Spleen (tissue), 11 donors: Measurements from ENCODE around the gene SLC25A13. TPM values are rescaled to one million over a fixed set of nuclear protein-coding genes. Genes with fewer than 3 reads are reported as not detected.
"Not testable (repeated sequence)": the region's sequence is repeated elsewhere in the genome, so short reads cannot be mapped to it uniquely, and the experiment has no call there.

Source experiments
- DNase-seq: peaks from one replicate; pipeline ENCODE4 v3.0.0-alpha.2; 2020
- H3K27ac ChIP-seq, 8 donors: fragments of 200-600 bp; sonication (generic) in 7 of 8; 1 replicate in 4 of 8; 2 replicates in 4 of 8; pipeline versions ENCODE4 v1.5.0 to v1.8.0; 2016 to 2021; ENCODE audit warnings: inconsistent platforms in 4 of 8, mild to moderate bottlenecking in 4 of 8, moderate library complexity in 1 of 8
- H3K27me3 ChIP-seq, 7 donors: fragments of 200-600 bp; sonication (generic) in 6 of 7; replicated peaks in 1 of 7; 1 replicate in 4 of 7; 2 replicates in 3 of 7; pipeline versions ENCODE4 v1.5.0 to v1.8.0; 2016 to 2021; ENCODE audit warnings: inconsistent platforms in 3 of 7, mild to moderate bottlenecking in 1 of 7
- H3K36me3 ChIP-seq, 6 donors: fragments of 200-600 bp; sonication (generic) in 5 of 6; 1 replicate in 4 of 6; 2 replicates in 2 of 6; pipeline versions ENCODE4 v1.5.0 to v1.8.0; 2016 to 2021; ENCODE audit warnings: inconsistent platforms in 2 of 6
- H3K4me1 ChIP-seq, 6 donors: fragments of 200-600 bp; sonication (generic) in 5 of 6; 1 replicate in 3 of 6; 2 replicates in 3 of 6; pipeline versions ENCODE4 v1.5.0 to v1.8.0; 2016 to 2021; ENCODE audit warnings: inconsistent platforms in 3 of 6
- H3K4me3 ChIP-seq, 8 donors: fragments of 200-600 bp; sonication (generic) in 7 of 8; 1 replicate in 4 of 8; 2 replicates in 4 of 8; pipeline versions ENCODE4 v1.5.0 to v1.8.0; 2016 to 2021; ENCODE audit warnings: inconsistent platforms in 4 of 8, mild to moderate bottlenecking in 4 of 8, moderate library complexity in 2 of 8
- H3K9me3 ChIP-seq, 8 donors: fragments of 200-600 bp; sonication (generic) in 7 of 8; 1 replicate in 4 of 8; 2 replicates in 4 of 8; pipeline versions ENCODE4 v1.5.0 to v1.8.0; 2016 to 2021; ENCODE audit warnings: inconsistent platforms in 4 of 8
- CTCF ChIP-seq, 11 experiments: fragments of 200-600 bp in 7 of 11; fragments of 450-650 bp in 4 of 11; sonication (generic) in 4 of 11; IDR thresholded peaks in 8 of 11; conservative IDR thresholded peaks in 3 of 11; 1 replicate in 7 of 11; 2 replicates in 4 of 11; pipeline versions ENCODE4 v1.4.0 to v1.8.0; 2016 to 2021; ENCODE audit warnings: antibody characterized with exemption in 11 of 11, inconsistent platforms in 4 of 11, mild to moderate bottlenecking in 1 of 11
- POLR2A ChIP-seq, 3 donors: fragments of 450-650 bp; IDR thresholded peaks; one replicate each; pipeline ENCODE4 v1.5.1; 2017; ENCODE audit warnings: antibody characterized with exemption in 3 of 3, mild to moderate bottlenecking in 1 of 3
- POLR2AphosphoS5 ChIP-seq, 3 donors: sonication (generic); formaldehyde crosslinking; IDR thresholded peaks; one replicate each; pipeline ENCODE4 v1.5.1; 2017; ENCODE audit warnings: antibody characterized with exemption in 3 of 3
- WGBS, 5 donors: extraction: QIAGEN DNeasy Blood & Tissue Kit in 3 of 5; methylation state at CpG; one replicate each; pipeline versions ENCODE4 v1.1.5 to v1.1.7; 2013 to 2018; 5-methylcytosine and 5-hydroxymethylcytosine counted together
- intact Hi-C: fragments of 100-400 bp; cut with DNase I; formaldehyde crosslinking; loops from one replicate; pipeline ENCODE4 v1.15.0; 2023; ENCODE audit warnings: low total_unique reads
- polyA plus RNA-seq, 3 donors: library from polyadenylated mRNA; stranded (reverse); fragments of 200-250 nt; gene quantifications; one replicate each; pipeline ENCODE4 v1.2.1, GENCODE V29; 2013
- total RNA-seq, 7 donors: library from RNA; depleted of rRNA in 3 of 7; stranded (reverse); fragments of >200 nt in 3 of 7; fragmentation: NEBNext Ultra II Directional in 4 of 7; extraction: Animal tissue kit (Norgen Biotek cat#: 25700) in 4 of 7; gene quantifications; one replicate each; pipeline versions ENCODE4 v1.1.0 to v1.2.1, GENCODE V29; 2016 to 2021
- donor health status: healthy with polysubstance abuse.
- donor health status: DM: no; HTN: no; CAD: no; lungs with moderate emphysema.
- donor health status: DM: no; HTN: no; CAD: no.
- donor health status: Bipolar disorder and iron deficiency.
- donor health status: healthy.
- donor health status: DM: no; HTN: no; CAD: no.
- donor health status: DM: yes; HTN: yes; CAD: no.

The SLC25A13 gene
- total and polyA plus RNA-seq, 10 donors, result 6.3 to 44.4 (median 25.9) TPM

- H3K27ac ChIP-seq, result no peak overlapping the region
- H3K4me1 ChIP-seq, result peaks cover 0 to 8% (median 0%) of the 10 kb centered on the region in 6 donors
- no peaks in the 10 kb centered on the region for H3K27me3 ChIP-seq
- no peak for TF ChIP-seq POLR2AphosphoS5 (IDR thresholded peaks at IDR 0.05)
- no peak for TF ChIP-seq CTCF (IDR thresholded peaks at IDR 0.05 in 8 of 11, conservative IDR thresholded peaks at IDR 0.05 in 3 of 11)
- no peak for TF ChIP-seq POLR2A (IDR thresholded peaks at IDR 0.05)
- DNase-seq, result no peak
- peaks cover 0 to 7% (median 0%) of the 10 kb centered on the region in 8 donors for H3K9me3 ChIP-seq
- no peak overlapping the region for H3K4me3 ChIP-seq
- intact Hi-C loops, result no loop called here
- no peaks in the 10 kb centered on the region for H3K36me3 ChIP-seq
- WGBS, 5 donors, result 78 to 87% (median 84%) methylated on average over 1 of the region's 1 CpG
These were observed 7.3 kb upstream of the SLC25A13 start for GRCh38 chr7:96329241-96329640.

- DNase-seq, result no peak
- Histone ChIP-seq H3K4me3 (no peak overlapping the region), H3K9me3 (peaks cover 0 to 5% (median 0%) of the 10 kb centered on the region in 8 donors), H3K36me3 (no peaks in the 10 kb centered on the region), H3K27me3 (no peaks in the 10 kb centered on the region), H3K4me1 (peaks cover 0 to 8% (median 0%) of the 10 kb centered on the region in 6 donors), H3K27ac (peak overlapping the region in 3 of 8 donors; percentile 4 to 31 (median 23))
- TF ChIP-seq POLR2AphosphoS5 (IDR thresholded peaks at IDR 0.05), result no peak
- no peak for TF ChIP-seq CTCF (IDR thresholded peaks at IDR 0.05 in 8 of 11, conservative IDR thresholded peaks at IDR 0.05 in 3 of 11)
- TF ChIP-seq POLR2A (IDR thresholded peaks at IDR 0.05), result no peak
- 63 to 83% (median 76%) methylated on average over 1 of the region's 1 CpG for WGBS, 5 donors
- intact Hi-C loops, result no loop called here
These were observed 6.1 kb upstream of the SLC25A13 start for GRCh38 chr7:96328016-96328415.

GRCh38 chr7:96327429-96327828 lies 5.5 kb upstream of the SLC25A13 start:
- H3K4me3 ChIP-seq, result no peak overlapping the region
- no peak for TF ChIP-seq CTCF (IDR thresholded peaks at IDR 0.05 in 8 of 11, conservative IDR thresholded peaks at IDR 0.05 in 3 of 11)
- TF ChIP-seq POLR2A (IDR thresholded peaks at IDR 0.05), result no peak
- no peaks in the 10 kb centered on the region for H3K36me3 ChIP-seq
- peak overlapping the region in 1 of 8 donors; percentile 69 for H3K27ac ChIP-seq
- no peak for DNase-seq
- H3K27me3 ChIP-seq, result no peaks in the 10 kb centered on the region
- WGBS, 5 donors, result 75 to 92% (median 86%) methylated on average over 3 of the region's 3 CpGs
- H3K4me1 ChIP-seq, result peaks cover 2 to 12% (median 4%) of the 10 kb centered on the region in 6 donors
- peaks cover 0 to 5% (median 0%) of the 10 kb centered on the region in 8 donors for H3K9me3 ChIP-seq
- intact Hi-C loops, result no loop called here

GRCh38 chr7:96326752-96327151 lies 4.9 kb upstream of the SLC25A13 start:
- WGBS, 5 donors, result 17 to 47% (median 22%) methylated on average over 2 of the region's 2 CpGs
- intact Hi-C loops, H3K27me3 ChIP-seq, H3K4me3 ChIP-seq, DNase-seq, H3K36me3 ChIP-seq, H3K9me3 ChIP-seq: not testable (repeated sequence)
- Histone ChIP-seq H3K27ac (peak overlapping the region in 5 of 8 donors; percentile 29 to 69 (median 46)), H3K4me1 (peaks cover 5 to 16% (median 9%) of the 10 kb centered on the region in 6 donors)
